ENCODE data around the gene PIP4P1. TPM values are rescaled to one million over a fixed set of nuclear protein-coding genes. Genes with fewer than 3 reads are reported as not detected.

Gene PIP4P1
- polyA plus RNA-seq, 3 donors = 19.4 to 106 (median 21.2) TPM

DNA sequence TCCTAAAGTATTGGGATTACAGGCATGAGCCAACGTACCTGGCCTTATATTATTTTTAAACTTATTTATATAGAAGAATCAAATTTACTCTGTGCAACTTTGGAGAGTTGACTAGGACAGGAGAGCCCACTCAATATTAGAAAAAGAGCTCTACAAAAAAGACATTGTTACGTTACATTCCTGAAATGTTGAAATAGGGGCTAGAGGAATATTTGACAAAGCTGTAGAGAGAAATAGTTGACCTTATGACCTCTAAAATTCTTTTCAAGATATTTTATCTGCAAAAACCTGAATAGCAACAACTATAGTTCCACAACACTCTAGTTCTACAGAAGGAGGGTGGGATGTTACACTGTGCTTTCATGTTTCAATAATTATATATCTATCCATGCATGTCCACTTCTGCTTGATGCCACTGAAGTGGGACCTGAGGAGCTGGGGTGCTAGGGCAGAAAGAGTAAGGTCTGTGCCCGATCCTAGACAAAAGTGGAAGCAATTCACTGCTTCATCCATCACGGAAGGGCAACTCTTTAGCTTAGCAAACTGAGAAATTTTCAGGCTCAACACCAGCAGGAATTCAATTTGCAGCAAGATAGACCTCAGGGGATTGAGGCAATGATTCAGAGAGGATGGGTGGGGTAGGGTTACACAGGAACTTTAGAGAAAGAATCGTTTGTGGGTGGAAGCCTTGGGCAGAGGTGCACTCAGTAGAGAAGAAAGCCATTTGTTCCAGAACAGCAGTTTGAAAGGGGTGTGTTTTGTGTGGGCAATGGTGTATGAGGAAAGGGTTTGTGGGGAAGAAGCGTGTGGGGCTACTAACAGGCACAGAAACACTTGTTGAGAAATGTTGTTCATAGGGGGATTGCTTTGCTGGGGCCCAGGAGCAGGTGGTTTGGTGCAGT is 28.1 kb upstream of the PIP4P1 start:
- H3K36me3 Mint-ChIP-seq = no peaks in the 10 kb centered on the region
- Histone ChIP-seq H2AFZ (ENCODE audit: insufficient read depth, low read depth, low read length, poor library complexity, severe bottlenecking) (peak overlapping the region; percentile 62), H3K27ac (ENCODE audit: low read depth in 1 of 2, low read length in 2 of 2) (peak overlapping the region in 1 of 2 donors; percentile 22), H3K36me3 (replicated peaks in 1 of 2; ENCODE audit: control insufficient read depth in 1 of 2, insufficient read depth in 2 of 2, low read length in 2 of 2) (no peaks in the 10 kb centered on the region), H3K4me3 (replicated peaks in 1 of 3; ENCODE audit: low read depth in 2 of 3, low read length in 3 of 3) (peak overlapping the region in 1 of 3 experiments; percentile 14), H3K4me1 (ENCODE audit: control insufficient read depth in 1 of 2, insufficient read depth in 2 of 2, low read length in 2 of 2) (peaks cover 50 to 66% of the 10 kb centered on the region in 2 donors), H3K9ac (ENCODE audit: insufficient read depth, low read length, poor library complexity, severe bottlenecking) (no peak overlapping the region), H3K4me2 (replicated peaks; ENCODE audit: extremely low read depth, low read length, poor library complexity, severe bottlenecking) (peak overlapping the region; percentile 20), H3K79me2 (ENCODE audit: insufficient read depth, low read length) (no peaks in the 10 kb centered on the region), H3K27me3 (ENCODE audit: control insufficient read depth in 2 of 2, insufficient read depth in 2 of 2, low read length in 2 of 2) (no peaks in the 10 kb centered on the region), H3K9me3 (replicated peaks in 1 of 2; ENCODE audit: control insufficient read depth in 1 of 2, insufficient read depth in 1 of 2, low read length in 2 of 2) (no peaks in the 10 kb centered on the region), H4K20me1 (ENCODE audit: insufficient read depth, low read length) (no peaks in the 10 kb centered on the region)
- H3K27me3 Mint-ChIP-seq (ENCODE audit: low read depth in 3 of 3) = no peaks in the 10 kb centered on the region
- H3K9me3 Mint-ChIP-seq = peaks cover 0 to 2% (median 0%) of the 10 kb centered on the region in 7 donors
- intact Hi-C loops (cut with micrococcal nuclease) = loop anchor here in 1 of 2 donors (5.0 kb wide), 1 partner anchor 57 kb away; no protein-coding TSS in a partner anchor
- peak overlapping the region in 1 of 2 donors; percentile 43 for H3K4me3 Mint-ChIP-seq
- DNase-seq = no peak
- peak overlapping the region in 6 of 7 donors; percentile 2 to 85 (median 47) for H3K27ac Mint-ChIP-seq
- 4% methylated on average over 2 of the region's 6 CpGs for WGBS (ENCODE audit: insufficient coverage)
- no peak for TF ChIP-seq CTCF (IDR thresholded peaks at IDR 0.05)
- H3K4me1 Mint-ChIP-seq = peaks cover 64% of the 10 kb centered on the region

- peaks cover 35 to 46% of the 10 kb centered on the region in 2 donors for H3K4me1 ChIP-seq (ENCODE audit: control insufficient read depth in 1 of 2, insufficient read depth in 2 of 2, low read length in 2 of 2)
- H3K27me3 ChIP-seq (ENCODE audit: control insufficient read depth in 2 of 2, insufficient read depth in 2 of 2, low read length in 2 of 2) = no peaks in the 10 kb centered on the region
- no peak overlapping the region for H3K27ac ChIP-seq (ENCODE audit: low read depth in 1 of 2, low read length in 2 of 2)
- DNase-seq = no peak
- peaks cover 48% of the 10 kb centered on the region for H3K4me1 Mint-ChIP-seq
- H3K4me3 ChIP-seq (replicated peaks in 1 of 3; ENCODE audit: low read depth in 2 of 3, low read length in 3 of 3) = no peak overlapping the region
- no peaks in the 10 kb centered on the region for H3K36me3 ChIP-seq (replicated peaks in 1 of 2; ENCODE audit: control insufficient read depth in 1 of 2, insufficient read depth in 2 of 2, low read length in 2 of 2)
- H3K79me2 ChIP-seq (ENCODE audit: insufficient read depth, low read length) = no peaks in the 10 kb centered on the region
- no peak overlapping the region for H3K9ac ChIP-seq (ENCODE audit: insufficient read depth, low read length, poor library complexity, severe bottlenecking)
- no peaks in the 10 kb centered on the region for H4K20me1 ChIP-seq (ENCODE audit: insufficient read depth, low read length)
- H3K9me3 ChIP-seq (replicated peaks in 1 of 2; ENCODE audit: control insufficient read depth in 1 of 2, insufficient read depth in 1 of 2, low read length in 2 of 2) = no peaks in the 10 kb centered on the region
- peaks cover 0 to 2% (median 0%) of the 10 kb centered on the region in 3 donors for H3K27me3 Mint-ChIP-seq (ENCODE audit: low read depth in 3 of 3)
- no peaks in the 10 kb centered on the region for H3K36me3 Mint-ChIP-seq
- peak overlapping the region in 1 of 2 donors; percentile 52 for H3K4me3 Mint-ChIP-seq
- no peak for TF ChIP-seq CTCF (IDR thresholded peaks at IDR 0.05)
- intact Hi-C loops (cut with micrococcal nuclease) = loop anchor here in 1 of 2 donors (5.0 kb wide), 1 partner anchor 55 kb away; no protein-coding TSS in a partner anchor
- peak overlapping the region in 1 of 7 donors; percentile 84 for H3K27ac Mint-ChIP-seq
- no peak overlapping the region for H3K4me2 ChIP-seq (replicated peaks; ENCODE audit: extremely low read depth, low read length, poor library complexity, severe bottlenecking)
- peaks cover 0 to 2% (median 0%) of the 10 kb centered on the region in 7 donors for H3K9me3 Mint-ChIP-seq
- H2AFZ ChIP-seq (ENCODE audit: insufficient read depth, low read depth, low read length, poor library complexity, severe bottlenecking) = no peak overlapping the region
Observed at GRCh38 chr14:20487396-20487725, 26.1 kb upstream of the PIP4P1 start.
